ENCODE results near the gene CISTR.
A peak's percentile ranks its signal among the peaks of the same experiment; 100 is the strongest.

The CISTR gene

GRCh38 chr12:53758730-53759103, 6.9 kb upstream of the CISTR start:
- H3K79me2 ChIP-seq (ENCODE audit: control insufficient read depth, low read length) = peaks cover 61% of the 10 kb centered on the region
- no peaks in the 10 kb centered on the region for H3K27me3 ChIP-seq (ENCODE audit: control insufficient read depth, low read length)
- peaks cover 18% of the 10 kb centered on the region for H3K36me3 ChIP-seq (ENCODE audit: control insufficient read depth, low read length)
- H3F3A ChIP-seq (ENCODE audit: control insufficient read depth, insufficient read depth) = peaks cover 23% of the 10 kb centered on the region
- H3K9me3 ChIP-seq (ENCODE audit: control insufficient read depth, insufficient read depth, low read length) = no peaks in the 10 kb centered on the region
- H3K4me3 ChIP-seq (ENCODE audit: low read length) = peak overlapping the region; percentile 85; the same call in 1 of the 2 replicates
- no peaks in the 10 kb centered on the region; the same call in 1 of the 2 replicates for H4K20me1 ChIP-seq (ENCODE audit: control insufficient read depth, insufficient read depth, low read depth, low read length)
- no peaks in the 10 kb centered on the region for H3K9me2 ChIP-seq (replicated peaks; ENCODE audit: control insufficient read depth, low read length)
- peak overlapping the region; percentile 87 for H3K4me2 ChIP-seq (ENCODE audit: low read length)
- no peak for TF ChIP-seq EZH2phosphoT487 (IDR thresholded peaks at IDR 0.05; ENCODE audit: borderline replicate concordance, low read length)
- TF ChIP-seq CTCF (IDR thresholded peaks at IDR 0.05; ENCODE audit: low read depth, low read length, poor library complexity, severe bottlenecking) = no peak
- peaks cover 47% of the 10 kb centered on the region for H3K4me1 ChIP-seq (ENCODE audit: control insufficient read depth, low read length)
- H3K27ac ChIP-seq (ENCODE audit: low read depth, low read length) = no peak overlapping the region

DNA sequence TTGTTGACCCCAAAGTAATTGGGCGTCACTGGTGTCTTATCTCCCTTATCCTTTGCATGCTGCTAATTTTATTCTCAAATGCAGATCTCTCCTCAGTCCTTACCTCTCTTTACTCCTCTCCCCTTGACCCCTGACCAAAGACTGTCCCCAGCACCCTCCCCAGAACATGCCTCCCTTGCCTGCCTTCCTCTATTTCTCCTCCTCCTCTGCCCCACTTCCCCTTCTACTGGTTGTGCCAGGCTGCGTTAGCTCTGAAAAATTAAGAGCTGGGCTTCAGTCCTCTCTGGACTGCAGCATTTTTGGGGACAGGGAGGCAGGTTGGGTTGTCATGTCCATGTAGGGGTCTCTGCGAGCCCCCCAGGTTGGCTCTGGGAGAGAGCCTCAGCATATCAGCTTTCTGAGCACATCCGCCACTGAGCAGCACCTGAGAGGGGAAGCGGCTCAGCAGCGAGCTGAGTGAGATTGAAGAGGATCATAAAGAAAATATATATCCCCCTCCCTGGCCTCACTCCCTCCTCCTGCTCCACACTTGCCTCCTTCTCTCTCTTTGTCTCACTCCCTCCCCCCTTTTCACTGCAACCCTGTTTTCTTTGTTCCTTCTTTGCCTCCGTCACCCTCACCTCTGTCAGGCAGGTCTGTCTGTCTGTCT, 6.4 kb upstream of the CISTR start:
- Histone ChIP-seq H3K36me3 (ENCODE audit: control insufficient read depth, low read length) (peaks cover 18% of the 10 kb centered on the region), H3K9me3 (ENCODE audit: control insufficient read depth, insufficient read depth, low read length) (no peaks in the 10 kb centered on the region), H4K20me1 (ENCODE audit: control insufficient read depth, insufficient read depth, low read depth, low read length) (no peaks in the 10 kb centered on the region; the same call in 1 of the 2 replicates), H3K27me3 (ENCODE audit: control insufficient read depth, low read length) (no peaks in the 10 kb centered on the region), H3K4me1 (ENCODE audit: control insufficient read depth, low read length) (peaks cover 52% of the 10 kb centered on the region), H3K79me2 (ENCODE audit: control insufficient read depth, low read length) (peaks cover 61% of the 10 kb centered on the region), H3K4me3 (ENCODE audit: low read length) (peak overlapping the region; percentile 85), H3K4me2 (ENCODE audit: low read length) (peak overlapping the region; percentile 87), H3F3A (ENCODE audit: control insufficient read depth, insufficient read depth) (peaks cover 28% of the 10 kb centered on the region), H3K27ac (ENCODE audit: low read depth, low read length) (no peak overlapping the region), H3K9me2 (replicated peaks; ENCODE audit: control insufficient read depth, low read length) (no peaks in the 10 kb centered on the region)
- no peak for TF ChIP-seq EZH2phosphoT487 (IDR thresholded peaks at IDR 0.05; ENCODE audit: borderline replicate concordance, low read length)
- no peak for TF ChIP-seq CTCF (IDR thresholded peaks at IDR 0.05; ENCODE audit: low read depth, low read length, poor library complexity, severe bottlenecking)

DNA sequence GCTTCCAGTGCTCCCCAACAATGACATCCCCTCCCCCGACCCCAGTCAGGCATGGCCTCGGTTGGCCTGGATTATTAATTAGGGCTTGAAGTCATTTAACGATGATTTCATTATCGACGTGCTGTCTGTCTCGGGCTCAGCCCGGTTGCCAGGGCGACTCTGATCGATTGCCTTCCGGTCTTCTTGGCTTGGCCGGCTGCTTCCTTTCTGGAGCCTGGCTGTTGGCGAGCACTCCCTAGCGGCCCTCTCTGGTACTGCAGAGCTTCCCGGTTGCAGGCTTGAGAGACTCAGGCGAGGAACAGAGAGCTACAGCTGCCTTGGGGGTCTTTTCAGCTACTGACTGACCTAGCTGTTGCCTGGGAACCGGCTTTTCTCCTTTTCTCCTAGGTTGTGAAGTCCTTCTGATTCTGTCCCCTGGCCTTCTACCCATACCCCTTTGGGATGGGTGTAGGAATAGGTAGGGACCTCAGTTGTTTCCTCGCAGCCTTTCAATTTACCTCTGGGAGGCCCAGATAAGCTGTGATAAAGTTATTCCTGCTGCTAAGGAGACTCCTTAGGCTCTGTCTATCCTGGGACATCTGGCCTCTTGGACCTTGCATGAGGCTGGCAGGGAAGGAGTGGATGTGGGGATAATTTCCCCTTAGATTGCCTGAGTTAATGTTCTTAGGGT, 5.5 kb upstream of the CISTR start:
- Histone ChIP-seq H3K4me3 (ENCODE audit: low read length) (peak overlapping the region; percentile 85), H3K9me3 (ENCODE audit: control insufficient read depth, insufficient read depth, low read length) (no peaks in the 10 kb centered on the region), H3K4me1 (ENCODE audit: control insufficient read depth, low read length) (peaks cover 62% of the 10 kb centered on the region), H4K20me1 (ENCODE audit: control insufficient read depth, insufficient read depth, low read depth, low read length) (no peaks in the 10 kb centered on the region; the same call in 1 of the 2 replicates), H3K9me2 (replicated peaks; ENCODE audit: control insufficient read depth, low read length) (no peaks in the 10 kb centered on the region), H3K27ac (ENCODE audit: low read depth, low read length) (peak overlapping the region; percentile 96), H3K27me3 (ENCODE audit: control insufficient read depth, low read length) (no peaks in the 10 kb centered on the region), H3K79me2 (ENCODE audit: control insufficient read depth, low read length) (peaks cover 68% of the 10 kb centered on the region), H3K4me2 (ENCODE audit: low read length) (peak overlapping the region; percentile 87), H3K36me3 (ENCODE audit: control insufficient read depth, low read length) (peaks cover 18% of the 10 kb centered on the region), H3F3A (ENCODE audit: control insufficient read depth, insufficient read depth) (peaks cover 32% of the 10 kb centered on the region)
- peak; percentile 98 for TF ChIP-seq CTCF (IDR thresholded peaks at IDR 0.05; ENCODE audit: low read depth, low read length, poor library complexity, severe bottlenecking)
- no peak for TF ChIP-seq EZH2phosphoT487 (IDR thresholded peaks at IDR 0.05; ENCODE audit: borderline replicate concordance, low read length)

All from DOHH2 (cell line).